ENCODE results near the gene CPNE4.

Gene CPNE4

DNA sequence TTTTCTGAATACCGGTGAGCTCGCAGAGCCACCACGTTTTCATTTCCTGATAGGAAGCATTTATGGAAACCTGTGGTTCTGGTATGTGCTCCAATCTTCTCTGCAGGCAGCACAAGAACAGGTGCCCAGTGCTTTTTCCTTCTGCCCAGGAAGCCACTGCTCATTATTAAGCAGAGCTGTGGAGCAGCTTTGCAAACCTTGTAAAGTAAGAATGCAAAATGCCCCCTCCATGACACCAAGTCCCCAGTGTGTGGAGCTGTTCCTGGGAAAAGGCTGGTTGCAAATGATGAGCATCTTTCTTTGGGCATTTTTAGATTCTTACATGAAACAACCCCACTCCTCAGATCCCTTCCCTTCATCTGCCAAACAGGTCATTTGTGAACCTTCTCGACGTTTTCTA lies 466.4 kb downstream of the CPNE4 start:
- peak in 1 of 2 experiments; percentile 4 for DNase-seq

DNA sequence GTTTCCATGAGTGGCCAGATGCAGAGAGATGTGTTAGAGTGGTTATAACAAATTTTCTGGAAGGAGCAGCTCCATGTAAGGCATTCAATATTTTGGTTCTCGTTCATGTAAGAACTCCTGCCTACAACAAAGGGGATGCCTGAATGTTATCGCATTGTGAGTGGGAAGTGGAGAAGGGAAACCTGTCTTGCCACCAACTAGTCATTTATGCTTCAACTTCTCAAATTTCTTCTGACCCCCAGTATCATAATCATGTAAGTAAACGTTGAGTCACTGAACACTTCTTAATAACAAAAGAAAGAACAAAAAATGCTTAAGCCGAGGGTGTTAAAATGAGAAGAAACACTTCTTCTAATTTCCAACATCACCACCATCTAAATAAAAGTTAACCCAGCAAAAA lies 470.0 kb downstream of the CPNE4 start:
- no peak for DNase-seq

DNA sequence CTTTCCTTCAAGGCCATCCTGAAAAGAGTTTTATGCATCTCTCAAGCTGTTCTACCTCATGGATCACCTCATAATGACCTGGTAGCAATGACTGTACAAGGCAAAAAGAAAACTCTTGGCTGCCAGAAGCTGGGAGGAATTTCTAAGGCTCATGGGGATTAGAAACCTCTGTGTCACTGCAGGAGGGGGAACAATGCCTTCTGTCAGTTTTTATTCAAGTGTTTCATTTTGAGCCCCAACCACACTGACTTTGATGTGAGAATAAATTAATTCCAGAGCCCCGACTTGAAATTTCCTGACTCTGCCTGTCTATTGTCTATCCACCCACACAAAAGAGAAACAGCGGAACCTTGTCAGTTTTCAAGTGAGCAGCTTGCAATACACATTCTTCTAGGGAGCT lies 473.3 kb downstream of the CPNE4 start:
- DNase-seq, result peak in 1 of 2 experiments; percentile 65

DNA sequence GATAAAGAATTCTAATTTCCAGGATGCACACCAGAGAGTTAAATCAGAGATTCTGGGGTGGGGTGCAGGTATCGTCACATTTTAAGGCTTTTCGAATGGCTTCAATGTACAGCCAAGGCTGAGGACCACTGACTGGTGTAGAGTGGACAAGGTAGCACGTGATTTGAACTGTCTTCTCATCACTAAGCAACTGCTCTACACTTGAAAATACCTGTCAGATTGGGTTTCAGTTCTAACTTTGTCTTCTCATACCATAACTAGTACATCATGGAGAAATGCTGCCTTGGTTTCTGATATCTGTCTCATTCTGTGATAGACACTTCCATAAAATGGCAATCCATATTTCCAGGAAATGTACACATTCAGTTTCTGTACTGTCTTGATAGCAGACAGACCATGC lies 474.0 kb downstream of the CPNE4 start:
- DNase-seq, result no peak

DNA sequence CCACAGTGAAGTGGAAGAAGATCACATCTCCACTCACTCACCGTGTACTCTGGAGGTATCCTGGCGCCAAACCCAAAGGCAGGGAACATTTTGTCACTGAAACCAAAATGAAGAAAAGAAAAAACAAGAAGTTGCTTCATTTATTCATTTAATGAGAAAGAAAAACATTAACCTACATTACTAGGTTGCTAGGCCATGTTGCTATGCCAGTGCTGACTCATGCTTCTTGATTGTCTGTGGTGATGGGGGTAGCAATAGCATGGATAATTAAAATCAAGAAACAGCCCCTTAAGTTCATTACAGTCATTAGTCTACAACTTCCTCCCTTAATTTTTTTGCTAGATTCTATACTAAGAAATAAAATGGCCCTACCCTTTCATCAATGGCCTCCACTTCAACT lies 479.4 kb downstream of the CPNE4 start:
- DNase-seq, result no peak

DNA sequence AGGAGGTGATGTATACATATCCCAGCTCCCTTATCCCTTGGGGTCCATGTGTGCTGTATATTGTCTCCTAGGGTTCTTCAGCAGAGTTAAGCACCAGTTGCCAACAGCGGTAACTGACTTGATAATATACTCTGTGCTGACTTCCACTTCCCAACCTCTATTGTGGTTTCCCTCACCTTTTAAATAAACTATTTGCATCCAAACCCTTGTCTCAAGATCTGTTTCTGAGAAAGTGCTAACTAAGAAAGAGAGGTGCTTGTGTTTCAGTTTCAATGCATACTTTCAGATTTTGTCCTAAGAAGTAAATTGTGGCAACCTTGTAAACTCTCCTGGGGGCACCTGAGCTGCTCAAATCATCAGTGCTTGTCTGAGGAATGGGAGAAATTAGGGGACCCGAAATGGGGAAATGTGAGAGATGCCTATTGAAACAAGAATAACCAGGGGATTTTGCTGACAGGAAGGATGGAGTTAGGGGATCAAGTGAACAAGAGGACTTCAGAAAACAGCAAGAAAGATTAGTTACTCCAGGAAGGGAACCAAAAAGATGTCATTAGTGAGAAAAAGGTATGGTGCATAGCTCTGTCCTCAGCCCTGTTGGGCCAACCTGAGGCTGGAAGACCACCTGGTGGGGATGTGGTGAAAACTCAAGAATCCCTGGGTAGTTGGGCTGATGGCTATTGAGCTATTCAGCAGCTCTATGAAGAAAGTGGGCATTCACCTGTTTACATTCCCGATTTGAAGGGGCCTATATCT lies 481.1 kb downstream of the CPNE4 start:
- no peak for DNase-seq

DNA sequence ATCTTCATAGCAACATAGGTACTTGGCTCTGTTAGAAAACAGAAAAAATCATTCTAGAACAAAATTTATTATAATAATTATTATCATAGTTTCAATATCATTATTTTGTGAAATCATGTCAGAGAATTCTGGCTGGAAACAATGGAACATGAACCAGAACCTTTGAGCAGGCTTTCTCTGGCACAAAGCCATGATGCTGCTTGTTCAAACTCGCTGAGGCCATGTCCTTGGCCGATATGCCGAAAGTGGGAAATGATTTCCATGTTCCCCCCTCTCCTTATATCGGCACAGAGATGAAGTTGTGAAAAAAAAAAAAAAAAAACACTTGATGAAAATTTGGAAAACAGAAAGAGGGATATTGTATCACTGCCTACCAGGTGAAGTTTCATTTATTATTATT lies 483.1 kb downstream of the CPNE4 start:
- DNase-seq, result no peak

DNA sequence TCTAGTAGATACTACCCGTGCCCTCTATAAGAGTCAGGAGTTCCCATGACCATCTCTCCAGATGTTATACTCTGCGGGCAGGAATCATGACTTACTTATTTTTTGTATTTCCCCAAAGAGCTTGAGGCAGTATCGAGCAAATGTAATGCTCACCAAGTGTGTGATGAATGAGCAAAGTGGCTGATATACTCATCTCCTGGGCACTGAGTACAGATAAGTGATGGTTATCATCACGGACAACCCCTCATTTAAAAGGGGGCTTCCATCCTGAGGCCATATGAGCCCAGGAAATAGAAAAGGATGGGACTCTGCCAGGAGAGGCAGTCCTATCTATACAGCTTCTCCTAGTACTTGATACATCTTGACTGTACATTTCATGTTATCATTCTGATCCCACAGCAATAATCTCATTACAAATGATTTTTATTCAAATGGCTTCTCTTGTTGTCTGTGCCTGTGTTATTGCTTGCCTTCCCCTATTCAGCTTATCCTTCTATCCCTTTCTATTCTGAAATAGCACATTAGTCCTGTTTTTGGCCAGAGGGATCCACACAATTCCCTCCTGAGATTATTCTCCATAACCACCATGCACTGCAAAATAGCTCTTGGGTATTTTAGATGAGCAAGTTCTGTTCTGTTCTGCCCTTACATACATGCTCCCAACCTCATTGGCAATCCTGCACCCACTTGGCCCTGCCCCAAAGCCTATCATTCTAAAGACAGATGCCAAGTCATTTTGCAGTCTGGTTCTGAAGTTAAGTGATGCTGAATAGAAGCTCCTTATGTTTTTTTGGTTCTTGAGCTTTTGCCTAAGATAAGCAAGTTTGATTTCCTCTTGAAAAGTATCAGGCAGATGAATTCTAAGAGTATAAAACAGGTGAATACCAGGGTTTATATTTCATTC lies 484.0 kb downstream of the CPNE4 start:
- DNase-seq, result peak in 1 of 2 experiments; percentile 60

DNA sequence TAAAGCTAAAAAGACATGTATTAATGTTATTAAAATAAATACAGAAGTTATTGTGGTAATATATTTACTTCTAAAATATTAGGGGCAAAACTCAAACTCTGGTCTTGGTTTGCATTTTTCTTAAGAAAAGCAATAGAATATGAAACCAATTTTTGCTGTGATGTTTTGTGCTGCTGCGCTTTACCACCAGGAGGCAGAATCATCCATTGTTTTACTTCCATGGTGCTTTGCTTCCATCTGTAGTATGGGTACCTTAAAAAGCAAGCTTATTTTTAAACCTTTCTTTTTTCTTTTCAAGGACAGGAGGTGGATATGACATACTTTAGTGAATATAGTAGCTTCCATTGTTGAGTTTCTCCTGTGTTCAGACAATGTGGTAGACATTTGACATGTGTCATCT lies 485.5 kb downstream of the CPNE4 start:
- DNase-seq, result no peak

DNA sequence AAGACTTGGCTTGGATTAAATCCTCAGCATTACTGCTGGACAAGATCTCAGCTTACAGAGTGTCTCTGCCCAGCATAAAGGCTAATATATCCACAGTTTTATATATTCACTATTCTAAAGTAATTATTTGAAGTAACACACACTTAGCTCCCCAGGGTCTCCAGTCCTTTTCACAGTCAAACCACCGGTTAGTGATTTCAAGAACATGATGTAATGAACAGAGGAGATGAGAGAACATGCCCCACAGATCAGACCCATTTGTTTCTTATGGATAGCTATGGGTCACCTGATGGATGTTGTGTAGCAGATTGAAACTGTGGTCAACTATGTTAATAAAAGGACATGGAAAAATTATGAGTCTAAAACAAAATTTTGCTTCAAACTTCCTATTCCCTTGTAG lies 487.2 kb downstream of the CPNE4 start:
- DNase-seq, result no peak

DNA sequence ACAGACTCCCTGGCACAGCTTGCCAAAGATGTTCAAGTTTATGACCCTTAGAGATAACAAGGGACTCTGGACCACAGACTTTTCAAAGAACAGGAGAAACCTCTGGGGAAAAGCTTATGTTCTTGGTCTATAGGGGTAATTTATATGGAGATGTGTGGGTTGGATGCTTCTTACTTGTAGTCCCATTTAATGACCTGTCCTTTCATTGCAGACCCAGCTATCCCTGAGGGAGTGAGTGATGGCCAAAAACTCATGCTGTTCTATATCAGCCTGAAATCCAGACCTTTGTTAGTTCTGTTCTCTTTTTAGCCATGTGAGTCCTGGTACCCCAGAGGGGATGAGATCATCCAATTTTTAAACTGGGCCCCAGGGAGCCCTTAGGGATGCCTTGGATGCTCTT lies 488.4 kb downstream of the CPNE4 start:
- no peak for DNase-seq

DNA sequence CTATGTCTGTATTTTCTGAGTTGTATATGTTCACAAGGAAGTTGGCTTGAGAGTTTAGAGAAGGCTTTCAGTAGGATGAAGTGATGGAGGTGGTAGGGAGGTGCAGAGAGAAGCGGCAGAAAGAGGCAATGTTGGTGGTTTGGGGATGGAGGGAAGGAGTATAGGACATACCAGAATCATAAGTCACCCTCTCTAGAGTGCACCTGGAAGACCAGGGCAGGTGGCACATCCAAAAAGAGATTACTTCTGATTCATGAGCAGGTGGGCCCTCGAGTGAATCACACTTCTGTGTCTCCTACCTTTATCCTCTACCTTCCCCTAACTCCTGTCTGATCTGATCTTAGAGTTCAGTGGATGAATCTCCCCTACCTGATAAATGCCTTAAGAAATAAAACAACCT lies 490.3 kb downstream of the CPNE4 start:
- no peak for DNase-seq

DNA sequence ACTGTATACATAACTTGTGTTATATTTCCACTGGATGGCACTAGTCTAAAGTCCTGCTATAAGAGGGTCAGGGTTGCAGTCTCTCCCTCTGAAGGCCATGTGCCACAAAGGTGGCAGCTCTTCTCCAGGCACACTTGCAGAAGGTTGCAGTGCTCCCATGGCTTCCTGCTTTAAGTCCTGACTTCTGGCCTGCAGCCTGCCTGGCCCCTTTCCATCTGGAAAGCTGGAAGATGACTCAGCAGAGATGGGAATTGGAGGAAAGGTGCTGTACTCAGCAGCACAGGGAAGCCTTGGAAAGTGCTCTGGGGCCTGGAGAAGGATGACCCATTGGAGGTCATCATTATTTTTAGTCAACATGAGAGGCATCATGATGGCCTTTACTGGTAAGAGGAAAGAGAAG lies 491.1 kb downstream of the CPNE4 start:
- peak in 1 of 2 experiments; percentile 7 for DNase-seq

DNA sequence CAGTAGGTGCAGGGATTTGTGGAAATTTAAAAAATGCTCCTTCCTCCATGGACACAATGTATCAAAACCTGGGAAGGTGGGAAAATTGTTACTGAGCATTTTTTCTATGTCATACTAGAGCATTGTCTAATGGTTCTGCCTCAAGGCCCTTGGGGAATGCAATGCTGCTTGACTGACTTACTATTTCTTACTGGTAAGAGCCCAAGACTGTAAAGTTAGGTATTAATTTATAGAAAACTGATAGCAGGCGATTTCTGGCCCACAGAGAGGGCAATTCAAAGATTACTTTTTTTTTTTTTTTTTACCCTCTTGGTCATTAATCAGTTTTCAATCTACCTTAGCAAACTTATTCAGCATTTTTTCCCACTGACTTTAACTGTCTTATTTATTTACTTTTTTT lies 493.5 kb downstream of the CPNE4 start:
- no peak for DNase-seq

DNA sequence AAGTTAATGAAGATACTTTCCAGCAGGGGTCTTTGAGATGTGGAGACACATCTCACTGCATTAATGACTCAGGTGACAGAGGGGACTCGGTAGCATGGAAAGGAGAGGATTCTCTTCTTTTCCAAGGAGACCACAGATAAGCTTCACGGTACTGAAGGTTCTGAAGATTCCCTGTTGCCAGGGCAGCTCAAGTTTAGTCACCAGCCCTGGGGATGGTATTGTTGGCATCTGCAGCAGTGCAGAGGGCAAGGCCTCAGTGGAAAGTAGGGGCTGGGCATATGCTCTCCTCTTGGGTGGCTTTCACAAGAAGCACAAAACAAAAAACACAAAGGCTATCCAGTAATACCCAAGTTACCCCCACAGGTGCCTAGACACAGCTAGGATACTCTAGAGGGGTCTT lies 494.0 kb downstream of the CPNE4 start:
- DNase-seq, result no peak

DNA sequence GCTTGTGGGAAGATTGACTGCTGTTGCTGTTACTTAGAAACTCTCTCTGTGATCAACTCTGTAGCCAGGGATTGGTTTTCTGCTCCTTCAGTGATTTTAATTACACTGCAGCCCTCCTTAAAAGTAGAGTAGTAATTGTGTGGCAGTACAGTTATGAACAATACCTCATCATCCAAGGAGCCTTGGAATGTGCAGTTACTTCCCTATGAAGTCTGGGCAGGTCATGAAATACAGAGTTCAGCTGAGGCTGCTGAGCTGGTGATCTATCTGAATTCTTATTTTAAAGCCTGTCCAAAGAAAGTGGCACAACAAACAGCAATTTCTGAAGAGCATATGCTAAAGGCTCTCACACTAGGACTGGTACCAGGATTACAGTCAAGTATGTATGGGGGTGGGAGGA lies 494.7 kb downstream of the CPNE4 start:
- DNase-seq, result no peak

DNA sequence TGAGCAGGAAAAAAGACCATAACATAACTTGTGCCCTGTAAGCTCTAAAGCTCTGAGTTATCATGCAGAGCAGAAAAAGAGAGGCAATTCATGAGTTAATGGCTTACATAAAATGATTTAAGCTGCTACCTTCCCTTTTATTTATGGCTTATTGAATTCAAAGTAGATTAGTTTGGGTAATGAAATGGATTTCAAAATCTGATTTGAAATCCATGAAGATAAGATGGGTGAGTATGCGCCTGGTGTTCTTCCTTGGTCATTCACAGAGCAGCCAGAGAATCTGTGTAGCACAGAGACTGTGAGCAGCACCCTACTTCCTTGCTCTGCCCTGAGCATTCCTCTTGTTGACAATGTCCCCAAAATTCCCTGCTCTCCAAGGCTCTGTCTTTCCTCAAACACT lies 495.8 kb downstream of the CPNE4 start:
- DNase-seq, result no peak

DNA sequence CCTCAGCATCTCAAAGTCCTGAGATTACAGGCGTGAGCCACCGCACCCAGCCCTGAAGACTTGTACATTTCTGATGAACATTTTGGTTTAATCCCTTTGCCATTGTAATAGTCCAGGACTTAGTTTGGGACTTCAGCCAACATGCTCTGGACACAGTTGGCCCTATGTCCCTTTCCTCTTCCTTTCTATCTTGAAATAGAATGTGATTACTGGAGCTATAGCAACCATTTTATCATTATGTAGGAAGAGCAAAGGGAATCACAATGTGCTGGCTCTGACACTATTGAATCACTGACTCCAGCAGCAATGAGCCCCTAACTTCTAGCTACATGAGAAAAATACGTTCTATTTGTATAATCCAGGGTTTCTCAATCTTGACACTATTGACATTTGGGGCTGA lies 497.3 kb downstream of the CPNE4 start:
- no peak for DNase-seq

DNA sequence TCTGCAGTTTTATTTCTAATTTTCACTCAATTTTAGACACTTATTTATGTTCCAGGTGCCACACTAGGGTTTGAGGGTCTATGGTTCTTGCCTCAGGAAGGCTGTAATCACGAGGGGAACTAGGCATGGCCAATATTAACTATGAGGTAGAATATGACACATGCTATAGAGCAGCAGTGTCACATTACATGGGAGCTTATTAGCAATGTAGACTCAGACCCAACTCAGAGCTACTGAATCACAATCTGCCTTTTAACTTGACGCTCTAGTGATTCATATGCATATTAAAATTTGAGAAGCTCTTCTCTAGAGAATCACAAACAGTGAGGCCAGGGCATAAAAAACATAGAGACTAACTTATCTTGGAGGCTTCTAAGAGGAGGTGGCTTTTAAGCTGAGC lies 499.2 kb downstream of the CPNE4 start:
- no peak for DNase-seq

DNA sequence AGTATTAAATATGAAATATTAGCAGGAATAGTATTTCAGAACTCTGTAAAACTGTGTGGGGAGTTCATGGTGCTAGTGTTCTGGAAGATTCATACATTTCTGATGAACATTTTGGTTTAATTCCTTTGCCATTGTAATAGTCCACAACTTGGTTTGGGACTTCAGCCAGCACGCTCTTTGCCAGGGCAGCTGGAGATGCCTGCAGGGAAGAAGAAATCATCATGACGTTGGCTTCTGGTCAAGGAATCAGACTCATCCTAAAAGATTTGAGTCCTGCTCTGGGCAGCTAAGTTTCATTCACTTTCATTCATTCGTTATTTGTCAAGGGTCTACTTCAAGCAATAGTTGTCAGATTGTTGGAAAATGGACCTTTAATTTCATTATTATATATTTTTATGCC lies 499.7 kb downstream of the CPNE4 start:
- no peak for DNase-seq

DNA sequence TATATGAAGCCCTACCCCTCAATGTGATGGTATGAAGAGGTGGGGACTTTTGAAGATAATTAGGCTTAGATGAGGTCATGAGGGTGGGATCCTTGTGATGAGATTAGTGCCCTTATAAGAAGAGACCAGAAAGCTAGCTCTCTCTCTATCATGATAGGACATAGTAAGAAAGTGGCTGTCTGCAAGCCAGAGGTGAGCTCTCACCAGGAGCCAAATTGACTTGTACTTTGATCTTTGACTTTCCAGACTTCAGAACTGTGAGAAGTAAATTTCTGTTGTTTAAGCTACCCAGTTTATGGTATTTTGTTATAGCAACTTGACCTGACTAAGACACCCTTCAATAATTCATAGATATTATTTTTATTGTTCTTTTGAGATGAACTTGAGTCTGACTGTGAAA lies 502.2 kb downstream of the CPNE4 start:
- DNase-seq, result no peak

DNA sequence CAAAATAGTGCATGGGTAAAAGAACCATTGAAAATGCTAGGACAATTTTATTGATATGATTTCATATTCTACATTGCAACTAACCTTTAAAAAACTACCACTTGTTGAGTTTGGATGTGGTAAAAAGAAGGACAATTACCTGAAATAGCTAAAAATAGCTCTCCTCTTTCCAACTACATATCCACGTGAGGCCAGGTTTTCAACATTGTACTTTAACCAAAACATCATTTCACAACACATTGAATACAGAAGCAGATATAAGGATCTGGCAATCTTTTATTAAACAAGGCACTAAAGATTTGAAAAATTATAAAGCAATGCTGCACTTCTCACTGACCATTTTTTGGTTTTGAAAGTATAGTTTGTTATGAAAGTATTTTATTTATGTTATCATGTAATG lies 504.0 kb downstream of the CPNE4 start:
- DNase-seq, result no peak

DNA sequence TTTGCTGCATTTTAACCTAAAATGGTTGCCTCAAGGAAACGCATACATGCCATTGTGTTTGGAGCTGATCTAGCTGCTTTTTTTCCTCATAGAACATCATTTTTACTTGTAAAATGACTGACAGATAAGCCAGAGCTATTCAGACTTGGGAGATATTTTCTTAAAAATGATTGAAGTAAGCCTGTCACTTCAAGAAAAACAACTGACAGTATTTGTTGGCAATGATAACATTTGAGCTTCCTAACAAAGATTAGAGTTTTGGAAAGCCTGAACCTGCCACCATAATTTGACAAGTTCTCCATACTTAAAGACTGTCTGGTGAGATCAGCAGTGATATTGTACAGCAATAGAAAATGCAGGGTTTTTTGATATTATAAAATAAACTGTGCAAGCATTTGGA lies 504.4 kb downstream of the CPNE4 start:
- DNase-seq, result no peak

DNA sequence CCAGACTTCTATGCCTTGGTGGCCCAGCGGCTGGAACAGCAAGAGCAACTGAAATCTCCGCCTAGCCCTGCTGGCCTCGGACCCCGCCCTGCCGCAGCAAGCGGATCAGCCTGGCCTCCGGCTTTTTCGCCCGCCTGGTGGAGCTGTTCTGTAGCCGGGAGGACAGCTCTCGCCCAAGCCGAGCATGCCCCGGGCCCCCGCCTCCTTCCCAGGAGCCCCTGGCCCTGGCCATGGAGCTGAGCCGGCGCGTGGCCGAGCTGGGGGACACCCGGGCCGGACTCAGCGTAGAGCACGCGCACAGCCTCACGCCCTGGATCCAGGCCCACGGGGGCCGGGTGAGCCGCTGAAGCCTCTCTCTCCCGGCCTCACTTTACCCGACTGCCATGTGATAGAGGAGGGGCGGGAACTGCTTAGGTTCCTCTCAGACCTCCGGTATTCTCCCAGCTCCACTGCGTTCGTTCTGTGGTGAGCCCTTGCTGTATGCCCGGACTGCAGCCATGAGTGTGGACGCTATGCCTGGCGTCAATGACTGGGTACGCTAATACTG lies 507.9 kb downstream of the CPNE4 start:
- peak; percentile 23 to 69 for DNase-seq

Measured in NCI-H524 (cell line).